AG09319 (cell line): ENCODE results near the gene ITGBL1.

Experiments used
- DNase-seq: peaks from one replicate; pipeline ENCODE4 v3.0.0-alpha.2; 2010; ENCODE audit warnings: low read depth; ENCODE audit errors: extremely low read depth
- CTCF ChIP-seq: IDR thresholded peaks from 2 replicates; pipeline ENCODE4 v1.5.1; 2011; ENCODE audit warnings: low read depth, mild to moderate bottlenecking, inconsistent platforms, low read length, moderate library complexity

ITGBL1 gene

GRCh38 chr13:101490406-101491015 is 38.0 kb downstream of the ITGBL1 start:
- no peak for TF ChIP-seq CTCF
- DNase-seq: no peak

DNA sequence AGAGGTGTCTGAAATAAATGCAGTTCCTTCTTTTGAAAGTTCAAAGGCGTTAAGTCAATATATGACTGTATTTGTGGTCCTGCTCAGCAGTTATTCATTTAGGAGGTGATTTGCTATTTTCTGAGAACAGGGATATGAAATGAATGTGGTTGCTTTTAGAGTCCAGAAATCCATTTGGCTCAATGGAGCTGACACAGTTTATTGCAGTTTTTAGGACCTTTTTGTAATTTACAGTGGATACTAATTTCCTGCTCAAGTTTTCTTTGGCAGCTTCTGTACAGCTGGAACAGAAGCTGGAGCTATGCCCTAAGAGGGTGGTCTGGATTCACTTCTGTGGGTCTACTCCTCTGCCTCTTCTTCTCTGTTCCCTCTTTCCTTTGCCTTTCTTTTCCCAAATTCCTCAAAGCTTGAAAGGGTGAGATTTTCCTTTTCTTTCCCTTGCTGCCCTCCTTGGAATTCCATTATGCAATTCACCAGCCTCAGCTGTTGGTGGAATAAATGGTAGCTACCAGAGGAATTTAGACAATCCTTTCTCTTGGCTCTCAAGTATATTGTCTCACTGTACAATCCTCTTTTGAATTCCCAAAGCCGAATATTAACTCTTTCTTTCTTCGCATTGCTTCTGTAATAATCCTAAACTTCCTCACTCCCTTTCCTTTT is 39.9 kb downstream of the ITGBL1 start:
- no peak for TF ChIP-seq CTCF
- no peak for DNase-seq

GRCh38 chr13:101493541-101493940 is 41.1 kb downstream of the ITGBL1 start:
- no peak for TF ChIP-seq CTCF
- DNase-seq: no peak

GRCh38 chr13:101499406-101499805 is 46.9 kb downstream of the ITGBL1 start:
- DNase-seq: no peak
- no peak for TF ChIP-seq CTCF

DNA sequence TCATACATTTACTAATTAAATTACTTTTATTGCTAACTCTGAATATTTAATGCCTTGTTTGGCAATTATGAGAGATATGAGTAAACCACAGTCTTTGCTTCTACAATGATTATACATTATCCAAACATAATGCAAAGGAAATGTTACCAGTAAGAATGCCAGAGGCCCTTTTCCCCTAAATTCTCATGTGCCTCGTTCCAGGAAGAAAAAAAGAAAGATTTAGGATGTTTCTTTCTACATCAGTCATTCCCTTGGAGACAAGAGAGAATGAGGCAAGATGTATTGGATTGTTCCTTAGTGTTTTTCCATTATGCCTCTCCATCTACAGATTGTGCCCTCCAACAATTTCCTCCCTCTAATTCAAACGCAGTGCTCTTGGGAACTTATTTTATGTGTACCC is 50.1 kb downstream of the ITGBL1 start:
- no peak for TF ChIP-seq CTCF
- DNase-seq: no peak

DNA sequence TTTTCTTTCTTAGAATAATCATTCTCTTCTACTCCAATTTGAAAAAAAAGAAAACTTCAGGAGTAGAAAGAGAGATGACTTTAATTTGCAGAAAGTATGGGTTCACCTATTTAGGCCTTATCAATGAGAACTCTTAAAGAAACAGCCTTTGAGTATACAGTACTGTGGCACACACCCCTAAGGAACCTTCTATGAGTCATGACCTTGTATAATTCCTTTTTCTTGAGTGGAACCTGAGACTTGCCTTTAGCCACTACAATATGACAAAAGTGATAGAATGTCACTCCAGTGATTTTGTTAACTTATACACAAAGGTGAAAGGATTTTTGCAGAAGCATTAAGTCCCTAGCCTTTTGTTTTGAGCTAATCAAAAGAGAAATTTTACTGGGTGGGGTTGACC is 58.7 kb downstream of the ITGBL1 start:
- no peak for TF ChIP-seq CTCF
- DNase-seq: no peak

DNA sequence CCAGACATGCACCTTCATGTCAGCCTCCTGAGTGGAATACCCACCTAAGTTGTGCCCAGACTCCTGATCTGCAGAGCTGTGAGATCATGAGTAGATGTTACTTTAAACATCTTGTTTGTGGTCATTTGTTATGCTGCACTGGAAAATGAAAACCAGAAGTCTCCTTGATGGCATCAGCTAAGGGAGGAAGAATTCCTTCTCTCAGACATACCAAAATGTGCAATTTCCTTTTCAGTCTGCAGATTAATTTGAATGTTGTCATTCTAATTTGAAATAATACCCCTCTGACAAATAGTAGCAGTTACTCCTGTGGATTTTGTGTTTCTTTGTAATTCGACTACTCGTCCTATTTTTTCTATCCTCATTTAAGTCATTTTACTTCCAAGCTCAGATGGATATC is 59.3 kb downstream of the ITGBL1 start:
- no peak for DNase-seq
- TF ChIP-seq CTCF: no peak
